SU-DHL-6 (cell line): ENCODE data around the gene THSD7B.

Experiments
- EZH2phosphoT487 ChIP-seq: fragments of 200-600 bp; sonication (generic), shearing (Covaris generic); conservative IDR thresholded peaks from 2 replicates; pipeline ENCODE4 v1.6.1; 2018; ENCODE audit warnings: mild to moderate bottlenecking, antibody characterized with exemption, low read length, moderate library complexity, mixed read lengths
- TF ChIP-seq, protein P1 (sequence below): fragments of 200-600 bp; sonication (generic); IDR thresholded peaks from one replicate; pipeline ENCODE4 v1.5.1; 2017; ENCODE audit warnings: antibody characterized with exemption, mild to moderate bottlenecking, low read length, moderate library complexity; ENCODE audit not compliant: insufficient read depth, poor library complexity, severe bottlenecking

GRCh38 chr2:137566387-137566786 is 801.0 kb downstream of the THSD7B start:
- no peak for TF ChIP-seq EZH2phosphoT487
- TF ChIP-seq, protein P1, sequence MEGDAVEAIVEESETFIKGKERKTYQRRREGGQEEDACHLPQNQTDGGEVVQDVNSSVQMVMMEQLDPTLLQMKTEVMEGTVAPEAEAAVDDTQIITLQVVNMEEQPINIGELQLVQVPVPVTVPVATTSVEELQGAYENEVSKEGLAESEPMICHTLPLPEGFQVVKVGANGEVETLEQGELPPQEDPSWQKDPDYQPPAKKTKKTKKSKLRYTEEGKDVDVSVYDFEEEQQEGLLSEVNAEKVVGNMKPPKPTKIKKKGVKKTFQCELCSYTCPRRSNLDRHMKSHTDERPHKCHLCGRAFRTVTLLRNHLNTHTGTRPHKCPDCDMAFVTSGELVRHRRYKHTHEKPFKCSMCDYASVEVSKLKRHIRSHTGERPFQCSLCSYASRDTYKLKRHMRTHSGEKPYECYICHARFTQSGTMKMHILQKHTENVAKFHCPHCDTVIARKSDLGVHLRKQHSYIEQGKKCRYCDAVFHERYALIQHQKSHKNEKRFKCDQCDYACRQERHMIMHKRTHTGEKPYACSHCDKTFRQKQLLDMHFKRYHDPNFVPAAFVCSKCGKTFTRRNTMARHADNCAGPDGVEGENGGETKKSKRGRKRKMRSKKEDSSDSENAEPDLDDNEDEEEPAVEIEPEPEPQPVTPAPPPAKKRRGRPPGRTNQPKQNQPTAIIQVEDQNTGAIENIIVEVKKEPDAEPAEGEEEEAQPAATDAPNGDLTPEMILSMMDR, result no peak
